Stimulated activated CD8-positive, alpha-beta memory T cell treated with anti-CD3 and anti-CD28 coated beads, Interleukin-15, amount 100 ng/mL, for 24 hours (primary cell): ENCODE measurements around the gene PALM3.
"Not testable (repeated sequence)": the region's sequence is repeated elsewhere in the genome, so short reads cannot be mapped to it uniquely, and the experiment has no call there.

Experiments used
- DNase-seq: peaks from one replicate; pipeline ENCODE4 v3.0.0-alpha.2; 2020; ENCODE audit warnings: low read depth

Gene PALM3

DNA sequence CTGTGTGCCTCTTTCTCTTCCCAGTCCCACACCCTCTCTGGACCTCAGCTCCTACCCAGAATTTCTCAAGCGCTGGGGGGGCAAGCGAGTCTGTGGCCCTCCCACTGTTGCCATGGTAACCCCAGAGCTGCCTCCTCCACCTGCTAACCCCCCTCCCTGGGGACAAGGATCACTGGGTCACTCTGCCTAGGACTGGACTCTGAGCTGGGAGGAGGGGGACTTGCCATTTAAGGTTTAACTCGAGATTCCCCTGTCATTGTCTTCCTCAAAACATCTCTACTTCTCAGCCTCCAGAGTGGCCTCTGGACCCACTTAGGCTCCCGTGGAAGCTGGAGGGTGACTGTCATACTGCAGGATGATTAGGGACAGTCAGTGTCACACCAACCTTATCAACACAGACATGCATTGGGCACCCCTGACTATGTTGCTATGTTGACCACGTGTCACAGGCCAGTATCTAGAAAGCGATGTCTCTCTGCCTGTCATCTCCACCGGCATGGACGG, 2.2 kb downstream of the PALM3 start:
- DNase-seq = no peak

DNA sequence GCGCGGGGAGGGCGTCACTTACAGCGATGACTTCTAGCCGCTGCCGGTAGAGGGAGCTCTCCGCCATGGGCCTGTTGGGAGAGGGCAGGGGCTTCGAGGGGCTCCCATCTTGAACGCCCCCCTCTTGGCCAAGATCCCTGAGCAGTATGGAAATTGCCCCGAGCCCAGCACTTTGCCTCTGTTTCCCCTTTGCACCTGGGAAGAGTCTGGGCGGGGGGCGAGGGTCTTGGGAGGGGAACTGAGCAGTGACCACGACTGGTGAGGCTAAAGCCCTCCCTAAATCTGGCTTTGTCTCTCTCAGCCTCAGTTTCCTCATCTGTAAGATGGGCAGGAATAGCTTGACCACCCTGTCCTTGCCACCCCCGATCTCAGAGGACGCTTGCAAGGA, 2.8 kb downstream of the PALM3 start:
- peak; percentile 27 for DNase-seq

DNA sequence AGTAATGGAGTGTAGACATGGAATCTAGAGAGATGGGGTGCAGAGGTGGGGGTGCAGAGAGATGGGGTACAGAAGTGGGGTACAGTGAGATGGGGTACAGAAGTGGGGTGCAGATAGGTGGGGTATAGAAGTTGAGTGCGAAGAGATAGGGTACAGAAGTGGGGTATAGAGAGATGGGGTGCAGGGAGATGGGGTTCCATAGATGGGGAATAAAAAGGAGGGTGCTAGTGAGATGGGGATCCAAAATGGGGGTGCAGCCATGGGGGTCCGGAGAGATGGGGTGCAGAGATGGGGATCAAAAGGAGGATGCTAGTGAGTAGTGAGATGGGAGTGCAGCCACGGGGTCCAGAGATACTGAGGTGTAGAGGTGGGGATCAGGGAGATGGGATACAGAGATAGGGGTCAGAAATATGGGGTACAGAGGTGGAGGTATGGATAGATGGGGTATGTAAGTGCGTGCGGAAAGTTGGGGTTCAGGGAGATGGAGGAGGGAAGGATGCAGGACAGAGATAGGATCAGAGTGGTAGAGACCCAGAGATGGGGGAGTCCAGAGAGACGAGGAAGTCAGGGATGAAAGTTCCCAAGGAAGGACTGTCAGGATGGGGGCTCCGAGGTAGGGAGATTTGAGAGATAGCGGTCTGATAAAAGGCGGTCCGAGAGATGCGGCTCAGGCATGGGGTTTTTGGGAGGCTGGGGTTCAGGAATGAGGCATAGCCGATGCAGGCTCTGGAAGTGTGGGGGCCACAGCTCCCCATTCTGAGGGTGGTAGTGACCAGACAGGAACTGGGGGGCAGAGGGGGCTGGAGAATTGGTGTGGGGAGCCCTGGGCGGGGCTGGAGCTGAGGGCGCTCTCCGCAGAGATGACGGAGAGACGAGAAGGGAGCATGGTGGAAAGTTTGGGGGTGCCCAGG, 3.4 kb downstream of the PALM3 start:
- no peak for DNase-seq

DNA sequence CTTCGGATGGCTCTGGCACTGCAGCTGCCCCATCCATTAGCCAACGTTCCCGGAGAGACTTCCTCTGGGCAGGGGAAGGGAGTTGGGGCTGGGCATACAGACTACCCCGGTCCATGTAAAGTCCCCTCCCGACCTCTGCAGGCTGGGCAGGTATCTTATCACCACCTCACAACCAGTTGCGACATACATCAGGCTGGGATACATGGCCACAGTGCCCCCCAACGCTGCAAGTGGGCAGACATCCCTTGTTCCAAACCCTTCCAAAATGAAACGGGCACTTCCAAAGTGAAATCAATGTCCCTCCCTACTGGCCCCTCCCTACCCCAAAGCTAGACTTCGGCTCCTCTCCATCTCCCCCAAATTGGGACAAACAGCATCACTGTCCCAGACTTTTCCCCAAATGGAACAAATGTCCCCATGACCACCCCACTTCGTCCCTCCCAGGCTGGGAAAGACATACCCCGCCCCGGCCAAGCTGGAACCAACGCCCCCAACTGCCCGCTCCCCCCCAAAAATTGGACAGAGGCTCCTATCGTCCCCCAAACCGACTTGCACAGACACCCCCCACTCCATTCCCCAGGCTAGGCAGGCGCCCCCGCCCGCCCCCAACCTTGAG, 5.0 kb downstream of the PALM3 start:
- no peak for DNase-seq

DNA sequence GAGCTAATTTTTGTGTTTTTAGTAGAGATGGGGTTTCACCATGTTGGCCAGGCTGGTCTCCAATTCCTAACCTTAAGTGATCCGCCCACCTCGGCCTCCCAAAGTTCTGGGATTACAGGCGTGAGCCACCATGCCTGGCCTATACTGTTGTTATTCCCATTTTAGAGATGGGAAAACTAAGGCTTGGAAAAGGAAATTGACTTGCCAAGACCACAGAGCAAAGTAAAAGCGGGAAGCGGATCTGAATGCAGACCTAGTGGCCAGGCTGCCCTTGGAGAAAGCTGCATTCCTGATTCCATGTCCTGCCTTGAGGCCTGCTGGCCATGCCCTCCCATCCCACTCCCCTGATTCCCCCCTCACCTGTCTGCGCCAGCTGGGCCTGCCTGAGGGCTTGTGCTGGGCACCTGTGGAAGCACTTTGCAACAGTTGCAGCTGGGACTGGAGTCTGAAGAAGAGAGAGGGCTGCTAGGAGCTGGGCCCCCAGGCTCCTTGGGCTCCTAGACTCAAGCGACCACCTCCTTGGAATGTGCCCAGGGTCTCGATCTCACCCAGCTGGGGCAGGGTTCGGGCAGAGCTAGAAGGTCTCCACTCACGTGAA, 5.7 kb downstream of the PALM3 start:
- DNase-seq = no peak

DNA sequence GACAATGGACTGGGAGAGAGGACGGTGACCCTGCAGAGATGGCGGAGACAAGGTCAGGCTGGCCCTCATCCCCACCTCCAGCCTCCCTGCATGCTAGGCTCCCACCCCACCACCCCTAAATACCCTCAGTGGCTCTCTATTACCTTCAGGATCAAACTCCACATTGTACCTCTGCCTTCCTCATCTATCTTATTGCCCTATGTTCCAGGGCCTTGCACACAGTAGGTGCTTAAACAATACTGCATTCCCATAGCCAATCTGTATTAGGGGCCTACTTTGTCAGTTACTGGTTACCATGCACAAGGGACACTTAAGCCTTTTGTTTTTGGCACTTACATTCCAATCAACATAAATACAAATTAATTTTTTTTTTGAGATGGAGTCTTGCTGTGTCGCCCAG, 6.5 kb downstream of the PALM3 start:
- no peak for DNase-seq

DNA sequence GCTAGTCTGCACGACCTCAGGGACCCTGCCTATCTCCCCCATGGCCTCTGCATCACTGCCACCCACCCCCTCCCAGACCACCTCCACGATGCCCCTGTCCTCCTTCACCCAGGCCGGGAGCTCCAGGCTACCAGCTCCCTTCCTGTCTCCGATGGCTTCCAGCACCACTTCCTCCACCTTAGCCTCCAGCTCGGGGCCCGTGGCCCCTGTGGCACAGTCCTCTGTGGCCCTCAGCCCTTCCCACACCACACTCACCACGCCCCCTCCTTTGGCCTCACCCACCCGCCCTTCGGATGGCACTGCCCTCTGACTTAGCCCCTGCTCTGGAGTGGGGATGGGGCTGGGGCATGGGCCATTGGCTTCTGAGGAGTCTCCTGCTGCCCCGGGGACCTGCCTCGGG, 7.2 kb downstream of the PALM3 start:
- no peak for DNase-seq

DNA sequence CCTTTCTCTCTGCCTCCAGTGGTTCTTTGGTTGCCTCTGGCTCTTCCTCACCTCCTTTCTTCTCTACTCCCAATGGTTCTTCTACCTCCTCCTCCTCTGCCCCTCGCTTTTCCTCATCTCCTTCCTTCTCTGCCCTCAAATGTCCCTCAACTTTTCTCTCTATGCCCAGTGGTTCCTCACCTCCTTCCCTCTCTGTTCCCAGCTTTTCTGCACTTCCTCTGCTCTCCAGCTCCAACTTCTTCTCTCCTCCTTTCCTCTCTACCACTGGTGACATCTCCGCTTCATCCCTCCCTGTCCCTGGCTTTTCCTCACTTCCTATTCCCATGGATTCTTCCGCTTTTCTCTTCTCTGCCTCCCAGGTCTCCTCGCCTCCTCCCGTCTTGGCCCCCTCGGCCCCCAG, 7.8 kb downstream of the PALM3 start:
- DNase-seq = no peak

DNA sequence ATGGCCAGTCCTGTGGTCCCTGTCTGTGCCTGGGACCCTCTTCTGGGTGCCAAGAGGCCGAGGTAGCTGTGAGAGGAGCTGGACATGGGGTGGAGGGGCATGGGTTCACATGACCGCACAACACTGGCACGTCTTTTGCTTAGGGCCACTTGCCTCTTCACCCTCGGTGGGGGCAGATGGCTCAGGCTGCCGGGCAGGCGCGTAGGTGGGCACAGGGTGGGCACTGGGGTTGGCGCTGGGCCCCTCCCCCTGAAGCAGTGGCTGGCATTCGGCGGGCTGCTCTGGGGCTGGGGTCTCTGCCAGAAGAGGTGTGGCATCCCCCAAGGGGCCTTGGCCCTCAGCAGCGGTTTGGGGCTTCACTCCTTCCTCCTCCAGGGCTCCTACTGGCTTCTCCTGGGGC, 8.4 kb downstream of the PALM3 start:
- no peak for DNase-seq

DNA sequence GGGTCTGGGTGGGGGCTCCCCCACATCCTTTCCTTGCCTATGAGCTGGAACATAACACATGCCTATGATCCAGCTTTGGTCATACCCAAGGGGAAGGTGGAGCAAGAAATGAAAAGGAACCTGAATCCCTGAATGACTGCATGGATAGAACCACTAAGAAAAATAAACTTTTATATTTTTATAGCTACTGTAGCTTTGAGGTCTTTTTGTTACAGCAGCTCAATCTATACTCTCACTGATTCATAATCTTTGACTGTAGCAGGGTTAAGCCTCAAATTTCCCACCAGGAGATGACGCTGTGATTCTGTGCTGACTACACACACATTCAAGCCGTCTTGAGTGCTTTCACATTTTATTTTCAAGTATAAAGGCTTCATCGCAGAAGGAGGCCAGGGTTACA, 8.8 kb downstream of the PALM3 start:
- DNase-seq = no peak

DNA sequence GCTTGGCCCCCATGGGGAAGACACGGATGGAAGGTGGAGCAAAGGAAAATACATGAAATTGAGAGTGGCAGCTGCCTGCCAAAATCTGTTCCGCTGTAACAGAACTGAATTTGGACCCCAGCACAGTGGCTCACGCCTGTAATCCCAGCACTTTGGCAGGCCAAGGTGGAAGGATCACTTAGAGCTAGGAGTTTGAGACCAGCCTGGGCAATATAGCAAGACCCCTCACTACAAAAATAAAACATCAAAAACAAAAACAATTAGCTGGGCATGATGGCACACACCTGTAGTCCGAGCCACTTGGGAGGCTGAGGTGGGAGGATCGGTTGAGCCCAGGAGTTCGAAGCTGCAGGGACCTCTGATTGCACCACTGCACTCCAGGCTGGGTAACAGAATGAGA, 9.4 kb downstream of the PALM3 start:
- no peak for DNase-seq

DNA sequence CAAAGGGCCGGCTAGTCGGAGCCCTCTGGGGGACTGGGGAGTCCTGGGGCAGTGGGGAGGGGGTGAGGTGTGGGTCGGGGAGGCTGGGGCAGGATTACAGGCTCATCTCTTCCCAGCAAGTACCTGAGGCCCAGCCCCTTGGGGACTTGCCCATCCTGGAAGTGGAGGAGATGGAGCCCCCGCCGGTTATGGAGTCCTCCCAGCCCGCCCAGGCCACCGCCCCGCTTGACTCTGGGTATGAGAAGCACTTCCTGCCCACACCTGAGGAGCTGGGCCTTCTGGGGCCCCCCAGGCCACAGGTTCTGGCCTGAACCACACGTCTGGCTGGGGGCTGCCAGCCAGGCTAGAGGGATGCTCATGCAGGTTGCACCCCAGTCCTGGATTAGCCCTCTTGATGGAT, 9.9 kb downstream of the PALM3 start:
- DNase-seq = no peak

DNA sequence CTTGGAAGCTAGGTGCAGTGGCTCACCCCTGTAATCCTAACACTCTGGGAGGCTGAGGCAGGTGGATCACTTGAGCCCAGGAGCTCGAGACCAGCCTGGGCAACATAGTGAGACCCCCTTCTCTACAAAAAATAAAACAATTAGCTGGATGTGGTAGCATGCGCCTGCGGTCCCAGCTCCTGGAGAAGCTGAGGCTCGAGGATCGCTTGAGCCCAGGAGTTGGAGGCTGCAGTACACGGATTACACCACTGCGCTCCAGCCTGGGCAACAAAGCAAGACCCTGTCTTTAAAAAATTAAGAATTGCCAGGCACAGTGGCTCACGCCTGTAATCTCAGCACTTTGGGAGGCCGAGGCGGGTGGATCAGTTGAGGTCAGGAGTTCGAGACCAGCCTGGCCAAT, 10.9 kb downstream of the PALM3 start:
- not testable (repeated sequence) for DNase-seq

DNA sequence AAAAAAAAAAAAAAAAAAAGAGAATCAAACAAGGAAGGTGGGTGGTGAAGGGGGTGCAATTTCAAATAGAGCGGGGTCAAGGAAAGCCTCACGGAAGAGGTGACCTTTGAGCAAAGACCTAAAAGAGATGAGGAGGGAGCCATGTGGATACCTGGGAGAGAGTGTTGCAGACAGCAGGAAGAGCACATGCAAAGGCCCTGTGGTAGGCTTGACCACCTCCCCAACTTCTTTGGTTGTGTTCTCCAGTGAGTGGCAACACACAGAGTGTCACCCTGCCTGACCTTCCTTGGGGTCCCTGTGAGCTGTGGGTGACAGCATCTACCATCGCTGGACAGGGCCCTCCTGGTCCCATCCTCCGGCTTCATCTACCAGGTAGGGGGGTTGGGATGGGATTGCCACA, 11.4 kb downstream of the PALM3 start:
- DNase-seq = no peak

DNA sequence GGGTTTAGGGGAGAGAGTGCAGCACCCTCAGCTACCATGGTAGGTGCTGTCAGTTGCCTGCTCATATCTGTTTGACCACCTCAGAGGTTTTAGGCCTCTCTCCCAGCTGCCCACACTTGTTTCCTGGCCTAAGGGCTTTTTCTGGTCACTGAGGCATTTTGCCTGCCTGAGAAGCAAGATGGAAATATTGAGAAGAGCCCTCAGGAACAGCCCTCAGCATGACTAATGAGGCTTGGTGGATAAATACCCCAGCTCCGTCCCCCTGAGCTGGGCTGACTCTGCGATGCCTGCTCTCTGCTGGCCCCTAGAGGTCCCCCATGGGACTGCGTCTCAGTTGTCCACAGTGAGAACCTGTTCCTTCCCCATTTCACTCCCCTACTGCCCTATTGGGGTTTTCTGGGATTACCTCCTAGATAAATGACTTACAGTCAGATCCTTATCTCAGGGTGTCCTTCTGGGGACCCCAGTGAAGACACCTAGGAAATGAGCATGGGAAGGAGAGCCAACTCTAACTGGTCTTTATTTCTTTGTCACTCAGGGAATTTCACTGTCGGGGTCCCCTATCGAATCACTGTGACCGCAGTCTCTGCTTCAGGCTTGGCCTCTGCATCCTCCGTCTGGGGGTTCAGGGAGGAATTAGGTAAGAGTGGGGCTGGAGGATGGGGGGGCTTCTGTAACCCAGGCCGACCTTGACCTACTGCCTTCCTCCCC, 13.3 kb downstream of the PALM3 start:
- DNase-seq = peak; percentile 55

DNA sequence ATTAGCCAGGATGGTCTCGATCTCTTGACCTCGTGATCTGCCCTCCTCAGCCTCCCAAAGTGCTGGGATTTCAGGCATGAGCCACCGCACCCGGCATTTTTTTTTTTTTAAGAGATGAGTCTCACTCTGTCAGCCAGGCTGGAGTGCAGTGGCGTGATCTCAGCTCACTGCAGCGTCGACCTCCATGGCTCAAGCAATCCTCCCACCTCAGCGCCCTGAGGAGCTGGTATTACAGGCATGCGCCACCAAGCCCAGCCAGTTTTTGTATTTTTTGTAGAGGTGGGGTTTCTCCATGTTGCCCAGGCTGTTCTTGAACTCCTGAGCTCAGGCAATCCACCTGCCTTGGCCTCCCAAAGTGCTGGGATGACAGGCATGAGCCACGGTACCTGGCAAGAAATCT, 14.0 kb downstream of the PALM3 start:
- DNase-seq = not testable (repeated sequence)

DNA sequence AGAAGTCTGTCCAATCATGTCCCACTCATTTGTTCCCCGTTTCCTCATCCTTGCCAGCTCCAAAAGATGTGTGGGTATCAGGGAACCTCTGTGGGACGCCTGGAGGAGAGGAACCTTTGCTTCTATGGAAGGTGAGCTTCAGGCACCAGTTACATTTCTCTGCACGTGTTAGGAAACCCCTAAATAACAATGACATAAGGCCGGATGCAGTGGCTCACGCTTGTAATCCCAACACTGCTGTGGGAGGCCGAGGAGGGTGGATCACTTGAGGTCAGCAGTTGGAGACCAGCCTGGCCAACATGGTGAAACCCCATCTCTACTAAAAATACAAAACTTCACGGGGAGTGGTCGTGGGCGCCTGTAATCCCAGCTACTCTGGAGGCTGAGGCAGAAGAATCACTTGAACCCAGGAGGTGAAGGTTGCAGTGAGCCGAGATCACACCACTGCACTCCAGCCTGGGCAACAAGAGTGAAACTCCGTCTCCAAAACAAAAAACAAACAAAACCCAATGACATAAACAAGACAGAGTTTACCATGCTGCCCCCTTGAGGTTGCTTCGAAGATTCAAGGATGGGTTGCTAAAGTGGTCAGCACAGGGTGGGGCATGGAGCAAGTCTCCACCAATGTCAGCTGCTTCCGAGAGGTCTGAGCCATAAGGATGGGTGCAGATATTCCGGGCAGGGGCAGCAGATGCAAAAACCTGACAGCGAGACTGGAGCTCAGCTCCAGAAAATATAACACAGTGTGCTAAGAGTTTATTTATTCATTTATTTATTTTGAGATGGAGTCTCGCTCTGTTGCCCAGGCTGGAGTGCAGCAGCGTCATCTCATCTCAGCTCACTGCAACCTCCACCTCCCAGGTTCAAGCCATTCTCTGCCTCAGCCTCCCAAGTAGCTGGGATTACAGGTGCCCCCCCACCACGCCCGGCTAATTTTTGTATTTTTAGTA, 18.9 kb downstream of the PALM3 start:
- DNase-seq = not testable (repeated sequence)

DNA sequence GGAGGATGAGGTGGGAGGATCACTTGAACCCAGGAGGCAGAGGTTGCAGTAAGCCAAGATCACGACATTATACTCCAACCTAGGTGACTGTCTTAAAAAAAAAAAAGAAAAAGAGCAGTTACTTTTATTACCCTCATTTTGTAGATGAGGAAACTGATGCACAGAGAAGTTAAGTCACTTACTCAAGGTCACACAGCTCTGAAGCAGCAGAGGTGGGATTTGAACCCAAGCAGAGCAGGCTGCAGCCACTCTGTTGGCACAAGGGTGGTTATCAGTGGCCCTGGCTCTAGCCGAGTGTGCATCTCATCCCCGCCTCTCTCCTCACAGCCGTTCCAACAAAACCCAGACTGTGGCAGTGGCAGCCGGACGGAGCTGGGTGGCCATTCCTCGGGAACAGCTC, 22.7 kb downstream of the PALM3 start:
- no peak for DNase-seq

DNA sequence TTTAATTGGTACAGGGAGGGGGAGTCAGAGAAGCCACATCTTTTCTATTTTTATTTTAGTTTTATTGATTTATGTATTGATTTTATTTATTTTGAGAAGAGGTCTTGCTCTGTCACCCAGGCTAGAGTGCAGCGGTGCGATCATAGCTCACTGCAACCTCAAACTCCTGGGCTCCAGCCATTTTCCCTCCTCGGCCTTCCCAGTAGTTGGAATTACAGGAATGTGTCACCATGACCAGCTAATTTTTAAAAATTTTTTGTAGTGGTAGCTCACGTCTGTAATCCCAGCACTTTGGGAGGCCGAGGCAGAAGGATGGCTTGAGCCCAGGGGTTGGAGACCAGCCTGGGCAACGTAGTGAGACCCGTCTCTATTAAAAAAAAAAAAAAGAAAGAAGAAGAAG, 26.2 kb downstream of the PALM3 start:
- no peak for DNase-seq

DNA sequence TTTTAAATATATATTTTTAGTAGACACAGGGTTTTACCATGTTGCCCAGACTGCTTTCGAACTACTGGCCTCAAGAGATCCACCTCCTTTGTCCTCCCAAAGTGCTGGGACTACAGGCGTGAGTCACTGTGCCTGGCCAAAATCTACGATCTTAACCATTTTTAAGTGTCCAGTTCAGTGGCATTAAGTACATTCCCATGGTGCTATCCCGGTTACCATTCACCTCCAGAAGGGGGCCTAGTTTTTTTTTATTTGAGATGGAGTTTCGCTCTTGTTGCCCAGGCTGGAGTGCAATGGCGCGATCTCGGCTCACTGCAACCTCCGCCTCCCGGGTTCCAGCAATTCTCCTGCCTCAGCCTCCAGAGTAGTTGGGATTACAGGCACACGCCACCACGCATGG, 26.7 kb downstream of the PALM3 start:
- not testable (repeated sequence) for DNase-seq

DNA sequence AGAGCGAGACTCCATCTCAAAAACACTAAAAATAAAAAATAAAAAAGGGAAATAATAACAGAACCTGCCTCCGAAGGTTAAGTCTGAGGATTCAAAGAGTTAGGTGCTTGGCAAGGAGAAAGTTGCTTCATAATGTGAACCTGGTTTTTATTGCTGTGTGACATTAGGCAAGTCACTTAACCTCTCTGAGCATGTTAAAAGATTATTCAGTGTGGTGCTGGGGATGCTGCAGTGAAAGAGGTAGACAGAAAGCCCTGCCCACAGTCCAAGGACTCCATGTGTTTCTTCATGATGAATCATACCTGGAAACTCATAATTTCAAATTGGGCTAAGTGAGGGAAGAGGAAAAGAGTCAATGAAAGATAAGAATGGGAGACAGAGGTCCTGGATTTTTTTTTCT, 27.9 kb downstream of the PALM3 start:
- no peak for DNase-seq
